AG10803 (cell line): Measurements from ENCODE around the gene RFX4.

ENCODE experiments used
- DNase-seq: peaks from one replicate; pipeline ENCODE4 v3.0.0; 2010; ENCODE audit warnings: low read depth
- H3K4me3 ChIP-seq: 2 replicates; pipeline ENCODE4 v1.5.1; 2011; ENCODE audit warnings: mild to moderate bottlenecking, low read length, control low read depth
- TF ChIP-seq, protein P1 (sequence below): conservative IDR thresholded peaks from 2 replicates; pipeline ENCODE4 v1.5.1; 2011; ENCODE audit warnings: mild to moderate bottlenecking, low read length, control low read depth, inconsistent platforms

Gene RFX4

GRCh38 chr12:106794369-106794768 is 211.6 kb downstream of the RFX4 start:
- no peak for DNase-seq
- TF ChIP-seq, protein P1, sequence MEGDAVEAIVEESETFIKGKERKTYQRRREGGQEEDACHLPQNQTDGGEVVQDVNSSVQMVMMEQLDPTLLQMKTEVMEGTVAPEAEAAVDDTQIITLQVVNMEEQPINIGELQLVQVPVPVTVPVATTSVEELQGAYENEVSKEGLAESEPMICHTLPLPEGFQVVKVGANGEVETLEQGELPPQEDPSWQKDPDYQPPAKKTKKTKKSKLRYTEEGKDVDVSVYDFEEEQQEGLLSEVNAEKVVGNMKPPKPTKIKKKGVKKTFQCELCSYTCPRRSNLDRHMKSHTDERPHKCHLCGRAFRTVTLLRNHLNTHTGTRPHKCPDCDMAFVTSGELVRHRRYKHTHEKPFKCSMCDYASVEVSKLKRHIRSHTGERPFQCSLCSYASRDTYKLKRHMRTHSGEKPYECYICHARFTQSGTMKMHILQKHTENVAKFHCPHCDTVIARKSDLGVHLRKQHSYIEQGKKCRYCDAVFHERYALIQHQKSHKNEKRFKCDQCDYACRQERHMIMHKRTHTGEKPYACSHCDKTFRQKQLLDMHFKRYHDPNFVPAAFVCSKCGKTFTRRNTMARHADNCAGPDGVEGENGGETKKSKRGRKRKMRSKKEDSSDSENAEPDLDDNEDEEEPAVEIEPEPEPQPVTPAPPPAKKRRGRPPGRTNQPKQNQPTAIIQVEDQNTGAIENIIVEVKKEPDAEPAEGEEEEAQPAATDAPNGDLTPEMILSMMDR, result no peak
- H3K4me3 ChIP-seq, result no peak overlapping the region

- no peak overlapping the region for H3K4me3 ChIP-seq
- no peak for DNase-seq
Measured at GRCh38 chr12:106801167-106801708, 218.4 kb downstream of the RFX4 start.

GRCh38 chr12:106801830-106802533 is 219.2 kb downstream of the RFX4 start:
- H3K4me3 ChIP-seq, result no peak overlapping the region
- TF ChIP-seq, protein P1, result no peak
- DNase-seq, result no peak

More at GRCh38 chr12:106801167-106801708, 218.4 kb downstream of the RFX4 start:
- TF ChIP-seq, protein P1, result no peak

- H3K4me3 ChIP-seq, result no peak overlapping the region
- TF ChIP-seq, protein P1, result no peak
- DNase-seq, result no peak
Measured at GRCh38 chr12:106804668-106805067, 221.9 kb downstream of the RFX4 start.
